Activated CD8-positive, alpha-beta T cell treated with anti-CD3 and anti-CD28 coated beads, Interleukin-2, amount 10 ng/mL, durations not matched to agents 7 days and 5 days (primary cell): ENCODE measurements around the gene PAK6. TPM values are rescaled to one million over a fixed set of nuclear protein-coding genes. Genes with fewer than 3 reads are reported as not detected.

Experiments used
- ATAC-seq: fragments of 150-1000 bp; cut with Tn5 transposase; one replicate; pipeline ENCODE4 v1.10.0; 2021; ENCODE audit warnings: moderate library complexity
- CTCF ChIA-PET: fragments of 350-600 bp; sonication (Branson Sonifier 250); formaldehyde crosslinking; loops from one replicate; lab custom pipeline; 2021; ENCODE audit warnings: antibody characterized with exemption; lab: Charles Lee
- POLR2A ChIA-PET: fragments of 350-600 bp; sonication (Branson Sonifier 250); formaldehyde crosslinking; loops from one replicate; lab custom pipeline; 2021; ENCODE audit warnings: antibody characterized with exemption; lab: Charles Lee
- DNase-seq: peaks from one replicate; pipeline ENCODE4 v3.0.0-alpha.2; 2020
- H3K27ac Mint-ChIP-seq: one replicate; pipeline ENCODE4 v1.8.0; 2021; ENCODE audit warnings: mild to moderate bottlenecking, mixed read lengths
- H3K27me3 Mint-ChIP-seq: one replicate; pipeline ENCODE4 v1.8.0; 2021; ENCODE audit warnings: low read depth, mixed read lengths
- H3K36me3 Mint-ChIP-seq: one replicate; pipeline ENCODE4 v1.8.0; 2021; ENCODE audit warnings: low read depth, mixed read lengths
- H3K4me1 Mint-ChIP-seq: one replicate; pipeline ENCODE4 v1.8.0; 2021; ENCODE audit warnings: low read depth, mixed read lengths
- H3K4me3 Mint-ChIP-seq: one replicate; pipeline ENCODE4 v1.8.0; 2021; ENCODE audit warnings: mild to moderate bottlenecking, mixed read lengths
- H3K9me3 Mint-ChIP-seq: one replicate; pipeline ENCODE4 v1.8.0; 2022; ENCODE audit warnings: mixed read lengths; ENCODE audit not compliant: insufficient read depth
- total RNA-seq, 2 experiments: library from RNA; stranded (reverse); gene quantifications; one replicate each; pipeline ENCODE4 v1.2.3, GENCODE V29; 2021

The PAK6 gene
- total RNA-seq, 2 experiments from 2014 or later: 1.2 to 1.4 TPM

GRCh38 chr15:40270246-40270995, 31.6 kb downstream of the PAK6 start:
- Mint-ChIP-seq H3K9me3 (no peaks in the 10 kb centered on the region), H3K36me3 (no peaks in the 10 kb centered on the region), H3K4me3 (no peak overlapping the region), H3K27me3 (no peaks in the 10 kb centered on the region), H3K4me1 (peaks cover 3% of the 10 kb centered on the region), H3K27ac (peak overlapping the region; percentile 23)
- ATAC-seq: peak; percentile 38
- POLR2A ChIA-PET: no interaction called here
- CTCF ChIA-PET: interaction anchor here (0.9 to 7.6 kb wide), 7 partner anchors 9 to 225 kb away, joined by 3 to 214 read pairs (median 3); no protein-coding TSS in a partner anchor
- DNase-seq: peak; percentile 31

GRCh38 chr15:40271685-40272484, 33.0 kb downstream of the PAK6 start:
- no peak overlapping the region for H3K27ac Mint-ChIP-seq
- no peak for ATAC-seq
- H3K4me1 Mint-ChIP-seq: peaks cover 11% of the 10 kb centered on the region
- ChIA-PET CTCF (interaction anchor here (0.6 to 9.8 kb wide), 11 partner anchors 8 to 231 kb away, joined by 3 to 559 read pairs (median 27); partner anchors contain the start of genes CCDC9B, INAFM2, PAK6 and PLCB2), POLR2A (no interaction called here)
- no peaks in the 10 kb centered on the region for H3K36me3 Mint-ChIP-seq
- no peak for DNase-seq
- no peak overlapping the region for H3K4me3 Mint-ChIP-seq
- peaks cover 5% of the 10 kb centered on the region for H3K27me3 Mint-ChIP-seq
- H3K9me3 Mint-ChIP-seq: no peaks in the 10 kb centered on the region

GRCh38 chr15:40272485-40273056, 33.7 kb downstream of the PAK6 start:
- DNase-seq (peak; percentile 37), ATAC-seq (peak; percentile 41)
- H3K4me1 Mint-ChIP-seq: peaks cover 17% of the 10 kb centered on the region
- CTCF ChIA-PET: interaction anchor here (0.6 to 9.8 kb wide), 20 partner anchors 9 to 488 kb away, joined by 3 to 559 read pairs (median 26); partner anchors contain the start of genes ANKRD63, BAHD1, CCDC9B and INAFM2
- H3K36me3 Mint-ChIP-seq: no peaks in the 10 kb centered on the region
- H3K9me3 Mint-ChIP-seq: no peaks in the 10 kb centered on the region
- no peak overlapping the region for H3K27ac Mint-ChIP-seq
- no peak overlapping the region for H3K4me3 Mint-ChIP-seq
- H3K27me3 Mint-ChIP-seq: peaks cover 10% of the 10 kb centered on the region
- POLR2A ChIA-PET: no interaction called here

GRCh38 chr15:40273428-40273827, 34.6 kb downstream of the PAK6 start:
- ChIA-PET POLR2A (interaction anchor here (1.1 to 1.3 kb wide), 2 partner anchors 34 to 56 kb away, joined by 3 to 5 read pairs; partner anchors contain the start of gene PLCB2), CTCF (interaction anchor here (0.8 to 9.8 kb wide), 29 partner anchors 10 to 489 kb away, joined by 3 to 559 read pairs (median 12); partner anchors contain the start of genes ANKRD63, BAHD1, BUB1B and INAFM2)
- DNase-seq (no peak), ATAC-seq (no peak)
- Mint-ChIP-seq H3K4me3 (no peak overlapping the region), H3K9me3 (no peaks in the 10 kb centered on the region), H3K27ac (no peak overlapping the region), H3K27me3 (peaks cover 15% of the 10 kb centered on the region), H3K36me3 (no peaks in the 10 kb centered on the region), H3K4me1 (peaks cover 17% of the 10 kb centered on the region)

- CTCF ChIA-PET: interaction anchor here (0.6 to 9.8 kb wide), 67 partner anchors 11 to 1820 kb away, joined by 3 to 559 read pairs (median 4); partner anchors contain the start of genes ANKRD63, BUB1B, FSIP1 and INAFM2
- H3K4me3 Mint-ChIP-seq: no peak overlapping the region
- DNase-seq (peak; percentile 91), ATAC-seq (peak; percentile 60)
- peaks cover 21% of the 10 kb centered on the region for H3K4me1 Mint-ChIP-seq
- peaks cover 25% of the 10 kb centered on the region for H3K27me3 Mint-ChIP-seq
- no peak overlapping the region for H3K27ac Mint-ChIP-seq
- no peaks in the 10 kb centered on the region for H3K36me3 Mint-ChIP-seq
- POLR2A ChIA-PET: interaction anchor here (1.0 kb wide), 1 partner anchor 113 kb away, joined by 3 read pairs; no protein-coding TSS in a partner anchor
- H3K9me3 Mint-ChIP-seq: no peaks in the 10 kb centered on the region
Measured at GRCh38 chr15:40274350-40275274, 35.7 kb downstream of the PAK6 start.

GRCh38 chr15:40275523-40275922, 36.7 kb downstream of the PAK6 start:
- CTCF ChIA-PET: interaction anchor here (0.9 to 9.8 kb wide), 18 partner anchors 11 to 245 kb away, joined by 3 to 559 read pairs (median 10); partner anchors contain the start of genes ANKRD63, INAFM2, IVD and PAK6
- ATAC-seq: no peak
- Mint-ChIP-seq H3K4me3 (no peak overlapping the region), H3K27ac (no peak overlapping the region), H3K27me3 (peaks cover 29% of the 10 kb centered on the region), H3K36me3 (no peaks in the 10 kb centered on the region), H3K9me3 (no peaks in the 10 kb centered on the region), H3K4me1 (peaks cover 21% of the 10 kb centered on the region)
- POLR2A ChIA-PET: no interaction called here
- DNase-seq: no peak

GRCh38 chr15:40275954-40276353, 37.1 kb downstream of the PAK6 start:
- ATAC-seq (no peak), DNase-seq (no peak)
- H3K36me3 Mint-ChIP-seq: no peaks in the 10 kb centered on the region
- no peaks in the 10 kb centered on the region for H3K9me3 Mint-ChIP-seq
- peaks cover 33% of the 10 kb centered on the region for H3K27me3 Mint-ChIP-seq
- H3K27ac Mint-ChIP-seq: no peak overlapping the region
- ChIA-PET CTCF (interaction anchor here (0.9 to 9.8 kb wide), 11 partner anchors 10 to 246 kb away, joined by 3 to 559 read pairs (median 9); partner anchors contain the start of genes ANKRD63, INAFM2, PAK6 and PLCB2), POLR2A (no interaction called here)
- H3K4me3 Mint-ChIP-seq: no peak overlapping the region
- peaks cover 21% of the 10 kb centered on the region for H3K4me1 Mint-ChIP-seq

- ATAC-seq (no peak), DNase-seq (no peak)
- no peak overlapping the region for H3K27ac Mint-ChIP-seq
- POLR2A ChIA-PET: interaction anchor here (2.9 kb wide), 1 partner anchor 32 kb away, joined by 21 read pairs; the partner anchor contains the start of gene PLCB2
- CTCF ChIA-PET: interaction anchor here (1.4 to 9.8 kb wide), 4 partner anchors 36 to 62 kb away, joined by 8 to 559 read pairs (median 158); partner anchors contain the start of genes CCDC9B, INAFM2, PAK6 and PLCB2
- H3K4me1 Mint-ChIP-seq: peaks cover 21% of the 10 kb centered on the region
- no peaks in the 10 kb centered on the region for H3K36me3 Mint-ChIP-seq
- no peaks in the 10 kb centered on the region for H3K9me3 Mint-ChIP-seq
- peaks cover 37% of the 10 kb centered on the region for H3K27me3 Mint-ChIP-seq
- H3K4me3 Mint-ChIP-seq: no peak overlapping the region
Measured at GRCh38 chr15:40276927-40277326, 38.1 kb downstream of the PAK6 start.

GRCh38 chr15:40277471-40277870, 38.6 kb downstream of the PAK6 start:
- Mint-ChIP-seq H3K27ac (no peak overlapping the region), H3K9me3 (no peaks in the 10 kb centered on the region), H3K27me3 (peaks cover 37% of the 10 kb centered on the region), H3K4me3 (no peak overlapping the region), H3K36me3 (no peaks in the 10 kb centered on the region), H3K4me1 (peaks cover 21% of the 10 kb centered on the region)
- CTCF ChIA-PET: interaction anchor here (1.0 to 9.8 kb wide), 4 partner anchors 35 to 232 kb away, joined by 3 to 559 read pairs (median 57); partner anchors contain the start of genes CCDC9B, INAFM2 and PLCB2
- DNase-seq: no peak
- POLR2A ChIA-PET: interaction anchor here (0.6 to 2.9 kb wide), 2 partner anchors 32 to 188 kb away, joined by 3 to 21 read pairs; partner anchors contain the start of gene PLCB2
- no peak for ATAC-seq

GRCh38 chr15:40278026-40278425, 39.2 kb downstream of the PAK6 start:
- Mint-ChIP-seq H3K4me3 (no peak overlapping the region), H3K4me1 (peaks cover 24% of the 10 kb centered on the region), H3K27me3 (peaks cover 42% of the 10 kb centered on the region), H3K36me3 (no peaks in the 10 kb centered on the region), H3K27ac (no peak overlapping the region), H3K9me3 (no peaks in the 10 kb centered on the region)
- DNase-seq (no peak), ATAC-seq (no peak)
- POLR2A ChIA-PET: interaction anchor here (0.6 to 2.9 kb wide), 2 partner anchors 31 to 188 kb away, joined by 3 to 21 read pairs; partner anchors contain the start of gene PLCB2
- CTCF ChIA-PET: interaction anchor here (1.0 to 9.8 kb wide), 11 partner anchors 9 to 240 kb away, joined by 3 to 559 read pairs (median 12); partner anchors contain the start of genes CCDC9B, INAFM2, PAK6 and PLCB2
